HG03097 (cell line): ENCODE data around the gene APLNR.

Experiments
- ATAC-seq: cut with Tn5 transposase; IDR thresholded peaks from one replicate; pipeline ENCODE4 v1.9.1; 2021; ENCODE audit not compliant: unreplicated experiment, low FRiP score

The APLNR gene

DNA sequence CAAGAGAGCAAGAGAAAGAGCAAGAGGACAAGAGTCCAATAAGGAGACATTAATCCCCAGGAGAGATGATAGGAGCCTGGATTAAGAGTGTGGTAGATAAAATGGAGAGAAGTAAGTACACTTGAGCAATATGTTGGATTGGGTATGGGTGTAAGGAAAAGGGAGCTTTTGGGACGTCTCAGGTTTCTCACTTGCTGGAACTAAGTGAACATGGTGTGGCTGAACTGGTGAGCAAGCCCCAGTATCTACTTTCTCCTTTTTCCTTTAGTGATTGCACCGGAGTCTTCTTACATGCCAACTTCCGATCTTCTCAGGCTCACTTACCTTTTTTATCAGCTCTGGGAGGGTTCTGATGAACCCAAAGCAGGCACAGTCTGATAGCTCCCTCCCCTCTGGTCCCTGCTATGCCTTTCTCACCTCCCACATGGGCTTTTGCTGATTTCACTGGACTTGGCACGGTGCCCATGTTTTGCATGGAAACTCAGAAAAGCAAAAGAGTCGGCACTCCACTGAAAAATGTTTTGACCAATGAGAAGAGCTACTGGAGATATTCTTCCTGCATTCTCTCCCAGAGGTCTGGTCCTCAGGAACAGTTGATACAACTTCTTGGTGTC lies 14.5 kb upstream of the APLNR start:
- no peak for ATAC-seq

- no peak for ATAC-seq
Observed at GRCh38 chr11:57251037-57251436, 14.0 kb upstream of the APLNR start.

DNA sequence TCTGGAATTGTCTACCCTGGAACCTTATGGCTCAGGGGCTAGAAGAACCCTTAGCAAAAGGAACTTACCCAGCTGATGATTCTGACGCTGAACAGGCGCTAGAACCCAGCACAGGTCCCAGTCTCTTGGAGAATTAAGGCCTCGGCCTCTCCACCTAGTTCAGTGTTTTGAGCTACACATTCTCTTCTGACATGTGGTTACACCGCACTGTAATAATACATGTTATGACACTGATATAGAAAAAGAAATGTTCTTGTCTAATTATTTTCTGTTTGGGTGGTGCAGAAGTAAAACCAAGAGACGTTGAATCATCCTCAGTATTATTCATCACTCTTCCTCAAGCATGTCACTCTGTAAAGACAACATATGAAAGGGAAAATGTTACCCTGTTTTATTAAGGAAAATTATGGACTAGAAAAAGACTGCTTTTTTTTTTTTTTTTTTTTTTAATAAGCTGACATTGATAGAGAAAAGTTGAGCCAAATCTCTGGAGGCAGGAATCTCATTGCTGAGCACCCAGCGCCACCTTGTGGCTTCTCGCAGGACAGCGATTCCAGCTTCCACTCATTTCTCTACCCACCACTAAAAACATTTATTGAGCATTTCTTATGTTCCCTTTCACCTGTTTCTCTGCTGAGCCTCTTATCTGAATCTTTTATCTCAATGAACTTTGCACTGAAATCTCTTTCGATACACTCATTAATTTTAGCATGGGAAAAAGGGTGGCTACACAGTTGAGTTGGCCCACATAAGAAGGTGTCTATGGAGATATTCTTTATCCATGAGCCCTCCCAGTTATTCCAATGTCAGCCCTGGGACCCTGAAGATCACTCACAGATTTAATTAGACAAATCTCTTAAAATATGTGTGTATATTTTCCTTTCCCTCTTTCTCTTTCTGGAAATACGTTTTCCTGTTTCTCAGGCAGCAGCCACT lies 12.6 kb upstream of the APLNR start:
- ATAC-seq = no peak

GRCh38 chr11:57248780-57249383 lies 11.8 kb upstream of the APLNR start:
- no peak for ATAC-seq

- no peak for ATAC-seq
Observed at GRCh38 chr11:57244911-57245310, 7.9 kb upstream of the APLNR start.

DNA sequence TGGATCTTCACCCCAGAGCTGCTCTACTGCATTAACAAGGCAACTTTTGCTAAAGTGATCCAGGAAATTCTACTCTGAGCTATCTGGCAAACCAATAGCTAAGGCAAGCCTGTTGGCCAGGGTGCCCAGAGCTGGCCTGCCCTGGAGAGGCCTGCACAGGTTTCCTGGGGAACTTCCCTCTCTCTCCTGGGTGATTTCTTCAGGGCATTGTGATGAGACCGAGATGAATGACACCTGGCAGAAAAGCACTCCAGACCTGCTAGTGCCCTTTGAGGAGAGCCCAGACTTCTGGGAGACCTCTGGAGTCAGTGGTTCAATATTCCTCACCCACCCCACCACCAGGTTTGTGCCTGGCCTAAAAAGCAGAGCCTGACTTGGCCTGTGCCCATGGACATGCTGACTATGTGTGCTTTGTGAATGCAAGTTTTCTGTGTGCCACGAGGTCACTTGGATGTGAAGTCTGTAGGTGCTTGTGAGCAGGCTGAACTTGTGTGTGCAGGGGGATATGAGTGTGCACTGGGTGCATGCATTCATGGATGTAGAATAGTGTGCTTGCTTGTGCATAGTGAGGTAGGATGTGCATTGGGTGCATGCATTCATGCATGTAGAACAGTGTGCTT lies 4.4 kb upstream of the APLNR start:
- ATAC-seq = no peak

- no peak for ATAC-seq
Observed at GRCh38 chr11:57240757-57241156, 3.7 kb upstream of the APLNR start.

GRCh38 chr11:57240007-57240406 lies 3.0 kb upstream of the APLNR start:
- ATAC-seq = no peak

- ATAC-seq = no peak
Observed at GRCh38 chr11:57239348-57239747, 2.3 kb upstream of the APLNR start.

DNA sequence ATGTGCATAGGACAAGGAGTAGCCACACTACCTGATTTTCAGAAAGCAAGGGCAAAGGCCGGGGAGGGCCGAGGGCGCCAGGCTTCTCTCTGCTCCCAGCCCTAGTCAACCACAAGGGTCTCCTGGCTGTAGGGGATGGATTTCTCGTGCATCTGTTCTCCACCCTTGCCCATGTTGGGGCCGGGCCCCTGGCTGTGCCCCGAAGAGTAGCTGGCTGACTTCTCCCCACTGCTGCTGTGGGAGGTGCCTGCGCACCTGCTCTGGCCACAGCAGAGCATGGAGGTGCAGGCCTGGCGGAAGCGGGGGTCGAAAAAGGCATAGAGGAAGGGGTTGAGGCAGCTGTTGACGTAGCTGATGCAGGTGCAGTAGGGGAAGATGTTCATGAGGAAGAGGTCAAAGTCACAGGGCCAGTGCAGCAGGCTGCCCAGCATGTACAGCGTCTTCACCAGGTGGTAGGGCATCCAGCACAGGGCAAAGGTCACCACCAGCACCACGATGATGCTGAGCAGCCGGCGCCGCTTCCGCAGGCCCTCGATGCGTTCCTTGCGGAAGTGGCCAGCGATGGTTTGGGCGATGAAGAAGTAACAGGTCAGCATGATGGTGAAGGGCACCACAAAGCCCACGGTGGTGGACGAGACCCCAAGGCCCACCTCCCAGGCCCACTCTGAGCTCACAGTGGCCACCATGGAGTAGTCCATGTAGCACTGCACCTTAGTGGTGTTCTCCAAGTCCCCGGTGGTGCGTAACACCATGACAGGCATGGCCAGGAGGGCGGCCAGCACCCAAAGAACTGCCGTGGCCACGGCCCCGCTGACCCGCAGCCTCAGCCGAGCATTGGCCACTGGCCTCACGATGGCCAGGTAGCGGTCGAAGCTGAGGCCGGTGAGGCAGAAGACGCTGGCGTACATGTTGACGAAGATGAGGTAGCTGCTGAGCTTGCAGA lies 1.0 kb downstream of the APLNR start:
- no peak for ATAC-seq

DNA sequence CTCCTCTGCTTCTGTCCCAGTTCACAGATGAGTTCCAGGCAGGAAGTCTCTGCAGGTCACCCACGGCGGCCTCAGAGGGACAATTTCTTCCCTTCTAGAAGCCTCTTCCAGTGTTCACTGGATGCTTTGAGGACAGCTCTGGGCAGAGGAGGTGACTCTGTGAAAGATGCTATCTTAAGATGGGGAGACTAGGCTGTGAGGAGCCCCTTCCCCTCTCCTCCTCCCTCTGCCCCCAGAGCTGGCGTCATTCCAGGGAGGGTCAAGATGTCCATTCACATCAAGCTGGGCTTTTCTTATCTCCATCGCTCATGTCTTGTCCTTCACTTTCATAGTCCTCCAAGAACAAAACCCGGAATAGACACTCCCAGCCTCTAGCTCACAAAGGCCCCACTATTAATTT lies 3.3 kb downstream of the APLNR start:
- no peak for ATAC-seq

- no peak for ATAC-seq
Observed at GRCh38 chr11:57231539-57232253, 5.4 kb downstream of the APLNR start.

DNA sequence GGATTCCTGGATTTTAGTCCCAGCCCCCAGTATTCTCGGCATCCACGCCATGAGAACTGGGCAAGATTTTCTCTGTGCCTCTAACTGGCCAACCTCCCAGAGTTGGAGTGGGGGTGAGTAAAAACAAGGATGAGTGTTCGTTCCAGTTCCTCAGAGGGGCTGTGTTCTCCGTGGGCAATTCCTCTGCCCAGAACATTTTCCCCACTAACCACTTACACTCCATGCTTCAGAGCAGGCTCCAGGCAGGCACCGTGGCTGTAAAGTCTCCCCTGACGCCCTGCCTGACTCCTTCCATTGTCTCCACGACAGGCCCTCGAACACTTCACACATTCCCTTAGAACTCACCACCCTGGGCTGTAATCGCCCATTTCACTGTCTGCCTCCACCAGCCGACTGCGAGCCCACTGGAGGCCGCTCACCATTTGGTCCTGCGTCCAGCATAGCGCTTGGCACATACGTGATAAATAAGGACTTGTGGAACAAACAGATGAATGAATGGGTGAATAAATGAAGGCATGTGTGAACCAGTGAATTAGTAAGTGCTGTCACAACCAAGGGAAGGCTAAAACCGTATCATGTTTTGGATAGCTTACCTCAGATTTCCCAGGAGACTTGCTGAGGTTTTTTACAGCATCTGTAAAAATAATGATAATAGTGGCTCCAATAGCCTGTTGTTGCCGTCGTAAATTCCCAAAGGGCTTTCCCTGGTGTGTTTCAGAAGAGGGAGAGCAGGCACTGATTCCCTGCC lies 6.1 kb downstream of the APLNR start:
- no peak for ATAC-seq

- no peak for ATAC-seq
Observed at GRCh38 chr11:57230316-57230715, 6.7 kb downstream of the APLNR start.

GRCh38 chr11:57228600-57228999 lies 8.4 kb downstream of the APLNR start:
- ATAC-seq = no peak

DNA sequence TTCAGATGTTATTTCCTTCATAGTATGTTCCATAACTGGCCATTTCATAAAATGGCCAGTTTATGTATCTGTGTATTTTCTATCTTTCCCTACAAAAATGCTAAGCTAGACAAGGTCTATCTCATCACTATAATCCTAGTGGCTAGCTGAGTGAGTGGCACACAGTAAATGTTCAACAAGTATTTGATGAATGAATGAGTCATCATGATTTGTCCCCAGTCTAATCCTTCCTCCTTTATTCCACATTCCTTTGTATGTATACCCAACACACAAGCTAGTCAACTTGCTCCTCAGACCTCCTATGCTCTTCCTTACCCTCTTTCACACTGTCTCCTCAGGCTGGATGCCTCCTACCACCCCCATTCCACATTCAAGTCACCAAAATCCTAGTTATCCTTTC lies 12.5 kb downstream of the APLNR start:
- no peak for ATAC-seq

DNA sequence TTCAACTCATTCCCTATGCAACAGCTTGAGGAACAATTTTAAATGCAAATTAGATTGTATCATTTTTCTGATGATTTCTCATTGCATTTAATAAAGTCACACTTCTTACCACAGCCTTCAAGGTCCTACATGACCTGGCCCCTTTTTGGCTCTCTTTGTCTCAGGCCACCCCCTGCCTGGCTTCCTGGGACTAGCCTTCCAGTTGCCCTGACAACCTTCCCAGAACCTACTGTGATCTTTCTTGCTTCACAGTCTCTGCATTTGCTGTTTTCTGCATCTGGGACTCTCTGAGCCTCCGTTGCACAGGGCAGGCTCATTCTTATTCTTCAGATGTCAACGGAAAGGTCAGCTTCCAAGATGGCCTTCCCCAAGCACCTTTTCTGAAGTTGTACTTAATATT lies 12.9 kb downstream of the APLNR start:
- ATAC-seq = no peak

- ATAC-seq = no peak
Observed at GRCh38 chr11:57223601-57224000, 13.4 kb downstream of the APLNR start.

DNA sequence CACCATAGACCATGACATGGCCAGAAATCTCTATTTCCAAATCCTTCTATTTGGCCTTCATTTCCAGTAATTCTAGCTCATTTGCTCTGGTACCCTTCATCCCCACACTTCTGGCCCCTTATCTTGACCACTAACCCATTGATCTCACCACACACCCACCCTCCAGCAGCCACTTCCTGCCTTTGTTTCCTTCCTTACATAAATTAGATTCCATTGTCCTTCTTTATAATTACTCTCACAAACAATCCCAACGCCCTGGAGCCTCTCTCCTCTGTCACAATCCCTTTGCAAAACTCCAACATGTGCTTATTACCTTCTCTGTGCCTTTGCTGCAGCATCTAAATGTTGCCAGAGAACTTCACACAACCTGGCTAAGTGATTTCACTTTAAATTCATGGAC lies 14.8 kb downstream of the APLNR start:
- no peak for ATAC-seq
